Caco-2 (cell line): Measurements from ENCODE around the gene CADPS2. TPM values are rescaled to one million over a fixed set of nuclear protein-coding genes. Genes with fewer than 3 reads are reported as not detected.

Experiments used
- BruUV-seq: library from RNA; stranded (reverse); fragments of 400-500 nt; replicated peaks from 2 replicates; lab custom pipeline; 2021; lab: Mats Ljungman, UMichigan
- CTCF ChIA-PET: fragments of 300-600 bp; sonication (Branson Sonifier 250); formaldehyde crosslinking; loops from one replicate; lab custom pipeline; 2022; ENCODE audit warnings: antibody characterized with exemption; lab: Charles Lee
- POLR2A ChIA-PET: fragments of 300-600 bp; sonication (Branson Sonifier 250); formaldehyde crosslinking; loops from one replicate; lab custom pipeline; 2022; ENCODE audit warnings: antibody characterized with exemption; lab: Charles Lee
- DNase-seq, 2 experiments: peaks; one replicate each; pipeline versions ENCODE4 v3.0.0 to v3.0.0-alpha.2; 2020 to 2022
- H3K27me3 ChIP-seq: replicated peaks from 2 replicates; pipeline ENCODE4 v1.6.0; 2011; ENCODE audit warnings: low read length; ENCODE audit not compliant: control insufficient read depth, insufficient read depth
- H3K36me3 ChIP-seq: 2 replicates; pipeline ENCODE4 v1.5.1; 2011; ENCODE audit warnings: low read length; ENCODE audit not compliant: control insufficient read depth, insufficient read depth
- H3K4me1 ChIP-seq: fragments of 250-450 bp; sonication (Bioruptor Pico); 2 replicates; pipeline ENCODE4 v1.5.1; 2020; ENCODE audit warnings: mild to moderate bottlenecking
- H3K4me3 ChIP-seq: 2 replicates; pipeline ENCODE4 v1.5.1; 2011; ENCODE audit warnings: low read depth, mild to moderate bottlenecking, control low read depth, low read length
- H3K9me3 ChIP-seq: fragments of 250-450 bp; sonication (Bioruptor Pico); 2 replicates; pipeline ENCODE4 v1.5.1; 2020; ENCODE audit warnings: mild to moderate bottlenecking, moderate library complexity
- H3K27ac Mint-ChIP-seq: one replicate; pipeline ENCODE4 v1.8.0; 2022; ENCODE audit warnings: mixed read lengths; ENCODE audit not compliant: unreplicated experiment
- H3K27me3 Mint-ChIP-seq: one replicate; pipeline ENCODE4 v1.8.0; 2022; ENCODE audit warnings: mixed read lengths; ENCODE audit not compliant: insufficient read depth, unreplicated experiment
- H3K36me3 Mint-ChIP-seq: one replicate; pipeline ENCODE4 v1.8.0; 2022; ENCODE audit warnings: mild to moderate bottlenecking, mixed read lengths; ENCODE audit not compliant: insufficient read depth, unreplicated experiment
- H3K4me1 Mint-ChIP-seq: one replicate; pipeline ENCODE4 v1.8.0; 2022; ENCODE audit warnings: low read depth, mixed read lengths; ENCODE audit not compliant: unreplicated experiment
- H3K4me3 Mint-ChIP-seq: one replicate; pipeline ENCODE4 v1.8.0; 2022; ENCODE audit warnings: mild to moderate bottlenecking, moderate library complexity, mixed read lengths; ENCODE audit not compliant: unreplicated experiment
- H3K9me3 Mint-ChIP-seq: one replicate; pipeline ENCODE4 v1.8.0; 2022; ENCODE audit warnings: mixed read lengths; ENCODE audit not compliant: unreplicated experiment
- intact Hi-C: fragments of 100-400 bp; cut with micrococcal nuclease; formaldehyde crosslinking; loops from one replicate; pipeline ENCODE4 v1.10.0; 2022; ENCODE audit not compliant: unreplicated experiment
- total RNA-seq: library from RNA; stranded (reverse); gene quantifications from 2 replicates; pipeline ENCODE4 v1.2.3, GENCODE V29; 2022
- TF ChIP-seq, protein P1 (sequence below), 2 experiments: fragments of 200-600 bp in 1 of 2; IDR thresholded peaks; 1 replicate in 1 of 2; 2 replicates in 1 of 2; pipeline versions ENCODE4 v1.5.1 to v1.8.0; 2011 to 2022; ENCODE audit warnings: antibody characterized with exemption in 1 of 2, control low read depth in 1 of 2, inconsistent platforms in 1 of 2, low read depth in 1 of 2, low read length in 1 of 2, mild to moderate bottlenecking in 1 of 2, moderate library complexity in 1 of 2; ENCODE audit not compliant: insufficient read depth in 1 of 2, severe bottlenecking in 1 of 2, unreplicated experiment in 1 of 2

CADPS2 gene
- total RNA-seq, 1 experiment from 2014 or later: 2.7 TPM

DNA sequence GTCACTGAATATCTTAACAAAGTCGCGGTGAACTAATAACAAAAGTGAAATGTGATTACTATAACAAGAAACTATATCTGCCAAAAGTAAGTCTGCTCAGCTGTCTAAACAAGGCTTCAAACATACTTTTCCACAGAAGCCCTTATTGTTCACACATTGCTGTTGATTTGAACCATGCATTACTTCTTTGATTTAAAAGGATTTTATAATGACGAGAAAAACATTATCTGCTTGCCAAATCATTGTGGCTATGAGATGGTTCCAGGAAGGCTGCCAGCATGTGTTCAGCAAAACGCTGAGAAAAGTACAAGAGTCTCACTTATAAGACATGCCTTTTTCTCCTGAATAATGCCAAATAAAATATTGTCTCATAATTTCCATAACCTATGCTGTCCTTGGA is 211.8 kb downstream of the CADPS2 start:
- POLR2A ChIA-PET: no interaction called here
- H3K27ac Mint-ChIP-seq: no peak overlapping the region

DNA sequence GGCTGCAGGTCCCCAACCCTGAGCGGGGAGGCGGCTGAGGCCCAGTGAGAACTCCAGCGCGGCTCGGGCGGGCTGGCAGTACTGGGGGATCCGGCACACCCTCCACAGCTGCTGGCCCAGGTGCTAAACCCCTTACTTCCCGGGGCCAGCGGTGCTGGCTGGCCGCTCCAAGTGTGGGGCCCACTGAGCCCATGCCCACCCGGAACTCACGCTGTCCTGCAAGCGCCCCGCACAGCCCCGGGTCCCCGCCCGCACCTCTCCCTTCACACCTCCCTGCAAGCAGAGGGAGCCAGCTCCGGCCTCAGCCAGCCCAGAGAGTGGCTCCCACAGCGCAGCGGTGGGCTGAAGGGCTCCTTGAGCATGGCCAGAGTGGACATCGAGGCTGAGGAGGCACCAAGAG is 212.3 kb downstream of the CADPS2 start:
- 0 out of 2 replicates have a peak, but pooled peaks cover 7% of the 10 kb centered on the region for H3K9me3 ChIP-seq
- Mint-ChIP-seq H3K36me3 (peaks cover 3% of the 10 kb centered on the region), H3K4me1 (peaks cover 9% of the 10 kb centered on the region), H3K4me3 (no peak overlapping the region), H3K27me3 (no peaks in the 10 kb centered on the region), H3K27ac (no peak overlapping the region), H3K9me3 (peaks cover 23% of the 10 kb centered on the region)
- no peak overlapping the region for H3K4me3 ChIP-seq
- DNase-seq: no peak
- intact Hi-C loops: loop anchor here (10.0 kb wide), 1 partner anchor 211 kb away; the partner anchor contains the start of gene CADPS2
- TF ChIP-seq, protein P1, sequence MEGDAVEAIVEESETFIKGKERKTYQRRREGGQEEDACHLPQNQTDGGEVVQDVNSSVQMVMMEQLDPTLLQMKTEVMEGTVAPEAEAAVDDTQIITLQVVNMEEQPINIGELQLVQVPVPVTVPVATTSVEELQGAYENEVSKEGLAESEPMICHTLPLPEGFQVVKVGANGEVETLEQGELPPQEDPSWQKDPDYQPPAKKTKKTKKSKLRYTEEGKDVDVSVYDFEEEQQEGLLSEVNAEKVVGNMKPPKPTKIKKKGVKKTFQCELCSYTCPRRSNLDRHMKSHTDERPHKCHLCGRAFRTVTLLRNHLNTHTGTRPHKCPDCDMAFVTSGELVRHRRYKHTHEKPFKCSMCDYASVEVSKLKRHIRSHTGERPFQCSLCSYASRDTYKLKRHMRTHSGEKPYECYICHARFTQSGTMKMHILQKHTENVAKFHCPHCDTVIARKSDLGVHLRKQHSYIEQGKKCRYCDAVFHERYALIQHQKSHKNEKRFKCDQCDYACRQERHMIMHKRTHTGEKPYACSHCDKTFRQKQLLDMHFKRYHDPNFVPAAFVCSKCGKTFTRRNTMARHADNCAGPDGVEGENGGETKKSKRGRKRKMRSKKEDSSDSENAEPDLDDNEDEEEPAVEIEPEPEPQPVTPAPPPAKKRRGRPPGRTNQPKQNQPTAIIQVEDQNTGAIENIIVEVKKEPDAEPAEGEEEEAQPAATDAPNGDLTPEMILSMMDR (IDR thresholded peaks at IDR 0.05; ENCODE audit: insufficient read depth in 1 of 2, low read depth in 1 of 2, low read length in 1 of 2, severe bottlenecking in 1 of 2, unreplicated experiment in 1 of 2): no peak
- ChIA-PET CTCF (interaction anchor here (0.6 kb wide), 1 partner anchor 1277 kb away, joined by 3 read pairs; no protein-coding TSS in a partner anchor), POLR2A (no interaction called here)
- no peaks in the 10 kb centered on the region for H3K27me3 ChIP-seq
- H3K4me1 ChIP-seq: peaks cover 15% of the 10 kb centered on the region
- no peaks in the 10 kb centered on the region for H3K36me3 ChIP-seq
- BruUV-seq: no TSS peak

More for the DNA sequence above, 211.8 kb downstream of the CADPS2 start:
- H3K4me3 Mint-ChIP-seq: no peak overlapping the region
- Histone ChIP-seq H3K4me3 (no peak overlapping the region), H3K36me3 (no peaks in the 10 kb centered on the region), H3K27me3 (no peaks in the 10 kb centered on the region), H3K4me1 (peaks cover 17% of the 10 kb centered on the region), H3K9me3 (peaks cover 9% of the 10 kb centered on the region)
- peaks cover 14% of the 10 kb centered on the region for H3K4me1 Mint-ChIP-seq
- BruUV-seq: no TSS peak
- CTCF ChIA-PET: interaction anchor here (0.6 kb wide), 1 partner anchor 1278 kb away, joined by 3 read pairs; no protein-coding TSS in a partner anchor
- DNase-seq: no peak
- no peaks in the 10 kb centered on the region for H3K27me3 Mint-ChIP-seq
- intact Hi-C loops: loop anchor here (10.0 kb wide), 1 partner anchor 210 kb away; the partner anchor contains the start of gene CADPS2
- TF ChIP-seq, protein P1 (IDR thresholded peaks at IDR 0.05; ENCODE audit: insufficient read depth in 1 of 2, low read depth in 1 of 2, low read length in 1 of 2, severe bottlenecking in 1 of 2, unreplicated experiment in 1 of 2): no peak
- H3K9me3 Mint-ChIP-seq: peaks cover 23% of the 10 kb centered on the region
- peaks cover 9% of the 10 kb centered on the region for H3K36me3 Mint-ChIP-seq

DNA sequence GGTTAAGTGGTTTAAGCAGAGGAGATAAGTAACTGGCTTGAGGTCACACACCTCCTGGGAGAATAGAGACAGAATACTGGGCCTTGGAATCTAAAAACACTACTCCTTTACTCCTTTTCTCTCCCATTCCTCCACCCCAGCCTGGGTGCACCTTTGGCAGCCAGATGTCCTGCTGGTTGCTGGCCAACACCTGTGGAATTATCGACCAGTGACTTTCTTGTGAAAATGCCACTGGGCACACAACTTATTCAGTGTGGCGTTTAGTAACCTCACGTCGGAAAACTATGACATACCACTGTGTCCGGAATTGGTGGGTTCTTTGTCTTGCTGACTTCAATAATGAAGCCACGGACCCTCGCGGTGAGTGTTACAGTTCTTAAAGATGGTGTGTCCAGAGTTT is 213.7 kb downstream of the CADPS2 start:
- Histone ChIP-seq H3K4me3 (no peak overlapping the region), H3K9me3 (no peaks in the 10 kb centered on the region), H3K4me1 (peaks cover under 1% of the 10 kb centered on the region), H3K36me3 (no peaks in the 10 kb centered on the region), H3K27me3 (no peaks in the 10 kb centered on the region)
- TF ChIP-seq, protein P1 (IDR thresholded peaks at IDR 0.05; ENCODE audit: insufficient read depth in 1 of 2, low read depth in 1 of 2, low read length in 1 of 2, severe bottlenecking in 1 of 2, unreplicated experiment in 1 of 2): no peak
- peaks cover 32% of the 10 kb centered on the region for H3K9me3 Mint-ChIP-seq
- H3K4me3 Mint-ChIP-seq: no peak overlapping the region
- BruUV-seq: no TSS peak
- no peaks in the 10 kb centered on the region for H3K36me3 Mint-ChIP-seq
- H3K4me1 Mint-ChIP-seq: no peaks in the 10 kb centered on the region
- intact Hi-C loops: loop anchor here (10.0 kb wide), 1 partner anchor 212 kb away; the partner anchor contains the start of gene CADPS2
- no peak overlapping the region for H3K27ac Mint-ChIP-seq
- no peaks in the 10 kb centered on the region for H3K27me3 Mint-ChIP-seq
- no peak for DNase-seq
- ChIA-PET POLR2A (no interaction called here), CTCF (no interaction called here)
